PC-9 (cell line): ENCODE data around the gene CCDC80.

Source experiments
- EZH2 ChIP-seq: fragments of 200-600 bp; sonication (generic); IDR thresholded peaks from 2 replicates; pipeline ENCODE4 v1.8.0; 2017; ENCODE audit warnings: antibody characterized with exemption, low read depth
- TF ChIP-seq, protein P1 (sequence below): fragments of 200-600 bp; sonication (generic); conservative IDR thresholded peaks from 2 replicates; pipeline ENCODE4 v1.6.1; 2017; ENCODE audit warnings: mixed run types, antibody characterized with exemption, mild to moderate bottlenecking, moderate library complexity

- TF ChIP-seq, protein P1, sequence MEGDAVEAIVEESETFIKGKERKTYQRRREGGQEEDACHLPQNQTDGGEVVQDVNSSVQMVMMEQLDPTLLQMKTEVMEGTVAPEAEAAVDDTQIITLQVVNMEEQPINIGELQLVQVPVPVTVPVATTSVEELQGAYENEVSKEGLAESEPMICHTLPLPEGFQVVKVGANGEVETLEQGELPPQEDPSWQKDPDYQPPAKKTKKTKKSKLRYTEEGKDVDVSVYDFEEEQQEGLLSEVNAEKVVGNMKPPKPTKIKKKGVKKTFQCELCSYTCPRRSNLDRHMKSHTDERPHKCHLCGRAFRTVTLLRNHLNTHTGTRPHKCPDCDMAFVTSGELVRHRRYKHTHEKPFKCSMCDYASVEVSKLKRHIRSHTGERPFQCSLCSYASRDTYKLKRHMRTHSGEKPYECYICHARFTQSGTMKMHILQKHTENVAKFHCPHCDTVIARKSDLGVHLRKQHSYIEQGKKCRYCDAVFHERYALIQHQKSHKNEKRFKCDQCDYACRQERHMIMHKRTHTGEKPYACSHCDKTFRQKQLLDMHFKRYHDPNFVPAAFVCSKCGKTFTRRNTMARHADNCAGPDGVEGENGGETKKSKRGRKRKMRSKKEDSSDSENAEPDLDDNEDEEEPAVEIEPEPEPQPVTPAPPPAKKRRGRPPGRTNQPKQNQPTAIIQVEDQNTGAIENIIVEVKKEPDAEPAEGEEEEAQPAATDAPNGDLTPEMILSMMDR, result no peak
- no peak for TF ChIP-seq EZH2
Observed at GRCh38 chr3:112651516-112651915, 10.6 kb upstream of the CCDC80 start.
